GM19467 (cell line): ENCODE measurements around the gene JAZF1.

ENCODE experiments used
- ATAC-seq: cut with Tn5 transposase; IDR thresholded peaks from one replicate; pipeline ENCODE4 v1.9.1; 2021; ENCODE audit warnings: mild to moderate bottlenecking, moderate library complexity; ENCODE audit not compliant: unreplicated experiment

Gene JAZF1

DNA sequence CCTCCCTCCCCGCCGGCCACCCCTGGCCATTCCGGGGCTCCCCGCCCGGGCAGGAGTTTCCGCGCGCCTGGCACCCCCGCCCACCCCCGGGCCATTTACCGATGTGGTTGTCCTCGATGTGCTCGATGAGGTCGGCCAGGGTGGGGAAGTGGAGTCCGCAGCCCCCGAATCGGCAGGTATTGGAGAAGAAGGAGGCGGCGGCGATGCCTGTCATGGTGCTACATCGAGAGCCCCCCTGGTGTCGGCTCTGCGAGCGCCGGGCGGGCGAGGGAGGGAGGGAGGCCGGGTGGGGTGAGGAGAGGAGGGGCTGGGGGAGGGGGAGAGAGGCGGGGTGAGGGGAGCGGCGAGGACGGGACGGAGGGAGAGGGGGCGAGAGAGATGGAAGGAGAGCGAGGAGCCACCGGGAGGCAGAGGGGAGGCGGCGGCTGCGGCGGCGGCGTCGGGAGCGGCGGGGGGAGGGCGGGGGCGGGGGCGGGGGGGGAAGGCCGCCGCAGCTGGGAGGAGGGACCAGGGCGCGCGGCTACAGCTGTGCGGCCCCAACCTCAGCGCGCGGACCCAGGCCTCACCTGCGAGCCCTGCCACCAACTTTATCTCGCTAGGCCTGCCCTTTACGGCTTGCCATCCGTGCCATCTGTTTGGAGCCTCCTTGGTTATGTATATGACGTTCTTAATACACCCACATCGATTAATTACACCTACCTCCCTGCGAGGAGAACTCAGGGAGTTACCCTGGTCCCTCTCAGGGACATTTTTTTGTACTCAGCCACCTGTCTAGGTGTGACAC, at the start of gene JAZF1:
Gene JAZF1 (minus strand): TSS at position 432 of the 784 bp plus-strand sequence.
- no peak for ATAC-seq

DNA sequence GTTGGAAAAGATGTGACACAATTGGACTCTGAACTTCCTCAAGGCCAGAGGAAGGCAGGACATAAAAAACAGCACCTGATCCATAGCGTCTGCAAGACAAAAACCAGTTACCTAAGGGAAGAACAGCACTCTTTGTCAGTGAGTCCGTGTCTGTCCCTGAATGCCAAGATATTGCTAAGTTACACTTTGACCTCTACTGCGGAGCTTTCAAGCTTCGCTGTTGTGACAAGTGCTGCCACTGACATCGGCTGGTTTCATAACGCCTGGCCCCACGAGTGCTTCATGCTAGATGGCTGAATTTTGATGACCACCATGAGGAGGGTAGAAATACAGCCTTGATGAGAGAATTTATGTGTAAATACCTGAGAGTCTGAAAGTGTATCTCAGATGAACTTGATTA, 49.7 kb upstream of the JAZF1 start:
- ATAC-seq, result no peak

DNA sequence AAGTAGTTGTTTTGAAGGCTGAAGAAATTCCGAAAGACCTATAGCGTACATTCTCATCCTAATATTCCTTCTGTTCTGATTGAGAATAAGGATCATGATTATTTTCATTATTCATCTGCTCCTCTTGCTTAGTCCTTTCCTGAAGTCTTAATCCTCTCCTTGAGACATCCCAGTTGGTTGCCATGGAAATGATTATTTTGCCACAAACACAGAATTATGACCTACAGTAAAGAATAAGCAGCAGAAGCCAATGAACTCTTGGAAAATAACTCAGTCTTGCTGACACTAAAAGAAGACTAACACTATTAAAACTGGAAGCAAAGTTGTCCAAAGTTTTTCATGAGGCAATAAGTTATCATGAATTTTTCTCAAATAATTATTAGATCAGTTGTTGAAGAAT, 47.8 kb upstream of the JAZF1 start:
- no peak for ATAC-seq

DNA sequence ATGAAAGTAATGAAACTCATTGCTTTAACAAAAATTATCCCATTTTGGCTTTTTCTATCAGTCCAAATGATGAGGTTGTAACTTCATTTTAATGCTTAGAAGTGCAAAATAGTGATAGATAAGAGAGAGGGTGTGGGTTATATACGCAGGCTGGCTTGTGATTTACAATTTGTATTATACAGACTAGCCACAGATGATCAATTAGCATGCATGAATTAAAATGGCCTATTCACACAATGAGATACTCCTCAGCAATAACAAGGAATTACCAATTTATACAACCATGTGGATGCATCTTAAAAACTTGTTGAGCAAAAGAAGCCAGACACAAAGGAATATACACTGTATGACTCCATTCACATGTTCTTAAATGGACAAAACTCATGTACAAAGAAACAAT, 45.4 kb upstream of the JAZF1 start:
- ATAC-seq, result no peak

DNA sequence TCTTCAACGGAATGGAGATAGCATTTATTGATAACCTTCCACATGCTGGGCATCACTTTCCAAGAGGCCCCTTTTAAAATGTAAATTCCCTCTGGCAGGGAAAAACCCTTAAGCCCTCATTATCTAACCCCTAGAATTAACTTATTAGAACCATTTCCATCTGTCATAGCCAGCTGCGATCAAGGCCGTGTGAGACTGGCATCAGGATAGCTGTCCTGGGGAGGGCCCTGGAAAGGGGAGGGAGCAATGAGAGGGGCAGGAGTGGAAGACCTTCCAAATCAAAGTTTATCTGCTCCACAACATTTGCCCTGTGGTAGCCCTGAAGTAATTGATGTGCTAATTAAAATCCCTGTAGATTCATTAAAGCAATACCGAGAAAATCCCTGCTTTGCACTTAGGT, 45.0 kb upstream of the JAZF1 start:
- no peak for ATAC-seq

DNA sequence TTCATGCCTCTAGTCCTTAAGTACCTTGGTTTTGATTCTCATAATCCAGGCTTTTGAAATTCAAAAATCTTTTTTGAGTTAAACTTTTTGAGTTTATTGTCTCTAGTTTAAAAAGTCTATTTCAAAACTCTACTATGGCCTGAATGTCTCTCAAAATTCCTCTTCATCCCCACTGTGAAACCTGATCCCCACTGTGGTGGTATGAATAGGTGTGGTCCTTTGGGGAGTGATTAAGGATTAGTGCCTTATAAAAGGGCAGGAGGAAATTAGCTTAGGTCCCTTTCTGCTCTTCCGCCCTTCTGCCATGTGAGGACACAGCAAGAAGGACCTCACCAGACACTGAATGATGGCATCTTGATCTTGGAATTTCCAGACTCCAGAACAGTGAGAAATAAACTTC, 44.1 kb upstream of the JAZF1 start:
- no peak for ATAC-seq

DNA sequence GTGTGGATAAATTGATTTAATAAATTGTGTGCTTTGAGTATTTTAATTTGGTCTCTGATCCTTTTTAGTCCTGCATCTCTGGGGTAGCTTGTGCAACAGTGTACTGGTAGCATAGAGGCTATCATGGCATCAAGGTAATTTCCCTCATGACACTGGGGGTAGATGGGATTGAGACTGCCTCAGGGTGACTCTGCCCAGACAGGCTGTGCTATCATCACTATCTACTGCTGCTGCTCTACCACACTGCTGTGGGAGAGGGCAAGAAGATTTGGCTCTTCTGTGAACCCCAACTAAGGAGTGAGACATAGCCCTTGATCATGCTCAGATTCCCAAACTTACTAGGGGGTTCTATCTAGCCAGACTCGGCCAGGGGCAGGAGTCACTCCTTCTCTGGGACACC, 43.6 kb upstream of the JAZF1 start:
- no peak for ATAC-seq

DNA sequence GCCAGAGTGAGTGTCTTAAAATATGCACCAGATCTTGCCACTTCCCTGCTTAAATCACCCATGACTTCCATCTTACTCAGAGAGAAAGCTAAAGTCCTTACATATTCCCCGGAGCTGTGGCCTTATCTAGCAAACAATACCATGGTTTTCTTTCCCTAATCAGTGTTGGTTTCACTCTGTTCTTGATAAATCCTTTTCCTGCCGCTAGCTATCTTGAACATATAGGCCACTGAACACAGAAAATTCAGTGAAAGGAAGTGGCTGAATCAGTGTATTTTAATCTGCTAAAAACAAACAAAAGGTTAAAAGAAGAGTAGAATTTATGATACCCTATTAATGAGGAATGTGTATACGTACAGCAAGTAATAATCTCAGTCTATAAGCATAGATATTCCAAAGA, 42.0 kb upstream of the JAZF1 start:
- ATAC-seq, result no peak

DNA sequence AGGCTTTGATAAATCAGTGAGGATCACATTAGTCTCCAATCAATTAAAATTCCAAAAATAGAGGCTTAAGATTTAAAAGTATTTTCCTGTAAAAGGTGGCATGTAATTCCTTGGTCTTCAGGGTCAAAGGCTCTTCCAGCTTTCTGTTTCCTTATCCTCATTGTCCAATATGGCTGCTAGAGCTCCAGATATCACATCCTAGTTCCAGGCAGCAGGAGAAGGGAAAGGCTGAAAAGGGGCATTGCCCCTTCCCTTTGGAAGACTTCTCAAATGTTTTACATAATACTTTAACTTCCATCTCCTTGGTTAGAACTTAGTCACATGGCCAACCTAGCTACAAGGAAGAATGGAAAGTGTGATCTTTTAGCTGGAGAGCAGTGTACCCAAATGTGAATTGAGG, 39.2 kb upstream of the JAZF1 start:
- ATAC-seq, result no peak

DNA sequence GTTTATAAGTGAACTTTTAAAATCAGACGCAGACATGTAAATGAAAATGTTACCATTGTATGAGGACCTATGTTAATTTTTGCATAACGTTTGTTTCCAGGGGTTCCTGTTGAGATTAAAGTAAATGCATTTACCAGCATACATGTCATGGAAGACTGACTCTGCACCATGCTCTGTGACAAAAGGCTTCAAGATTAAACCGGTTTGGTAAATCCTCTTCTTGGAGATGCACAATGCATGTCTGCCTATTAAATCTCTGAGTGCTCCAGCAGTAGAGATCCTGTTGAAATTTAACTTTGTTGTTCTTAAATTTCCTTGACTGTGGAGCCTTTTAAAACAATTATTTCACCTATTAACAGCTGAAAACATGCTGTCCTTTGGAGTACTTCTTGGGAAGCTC, 36.5 kb upstream of the JAZF1 start:
- ATAC-seq, result no peak

DNA sequence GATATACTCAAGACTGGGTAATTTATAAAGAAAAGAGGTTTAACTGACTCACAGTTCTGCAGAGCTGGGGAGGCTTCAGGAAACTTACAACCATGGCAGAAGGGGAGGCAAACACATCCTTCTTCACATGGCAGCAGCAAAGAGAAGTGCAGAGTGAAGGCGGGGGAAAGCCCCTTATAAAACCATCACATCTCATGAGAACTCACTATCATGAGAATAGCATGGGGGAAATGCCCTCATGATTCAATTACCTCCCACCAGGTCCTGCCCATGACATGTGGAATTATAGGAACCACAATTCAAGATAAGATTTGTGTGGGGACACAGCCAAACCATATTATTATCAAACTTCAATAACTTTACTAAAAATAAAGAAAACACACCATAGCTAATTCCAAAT, 30.4 kb upstream of the JAZF1 start:
- no peak for ATAC-seq

DNA sequence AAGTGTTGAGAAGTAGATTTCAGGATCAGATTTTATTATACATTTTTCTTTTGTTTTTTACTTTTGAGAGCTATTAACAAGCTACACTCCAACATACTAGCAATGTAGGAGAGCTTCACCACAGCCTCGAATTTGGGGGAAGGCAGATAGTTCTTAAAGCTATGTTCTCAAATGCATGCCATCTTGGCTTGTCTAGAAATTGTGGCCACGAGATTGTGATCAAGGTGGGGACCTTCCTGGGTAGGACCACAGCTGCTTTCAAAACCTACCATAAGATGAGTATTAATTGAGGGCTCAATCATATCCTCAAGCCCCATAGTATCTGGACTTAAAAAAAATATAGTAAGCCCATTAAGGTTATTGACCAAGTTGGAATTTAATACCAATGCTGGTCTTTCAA, 27.9 kb upstream of the JAZF1 start:
- no peak for ATAC-seq

DNA sequence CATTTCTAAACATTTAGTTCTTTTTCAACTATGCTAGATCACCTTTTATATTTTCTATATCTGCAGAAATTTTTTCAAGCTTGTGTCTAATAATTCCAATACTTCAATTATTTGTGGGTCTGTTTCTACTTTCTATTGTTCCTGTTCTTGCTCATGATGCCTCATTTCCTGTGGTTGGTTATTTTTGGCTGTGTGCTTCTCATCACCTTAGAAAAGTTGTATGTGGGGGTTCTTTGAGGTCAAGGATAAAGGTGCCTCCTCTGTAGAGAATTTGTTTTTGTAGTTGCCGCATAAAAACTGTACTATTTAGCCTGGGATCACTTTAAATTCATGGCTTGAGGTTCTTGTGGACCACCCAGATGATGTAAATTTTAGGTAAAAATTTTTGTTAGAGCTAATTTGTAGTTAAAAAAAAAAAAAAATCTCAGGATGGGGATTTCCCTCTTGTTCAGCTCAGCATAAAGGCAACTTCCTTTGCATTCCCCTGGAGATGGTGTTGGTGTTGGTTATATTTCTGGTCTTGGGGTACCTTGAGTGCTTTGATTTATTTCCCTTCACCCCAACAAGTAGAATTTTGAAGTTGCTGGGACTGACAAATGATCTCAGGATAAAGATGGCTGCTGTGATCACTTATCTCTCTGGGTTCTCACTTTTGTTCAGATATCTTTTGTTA, 27.0 kb upstream of the JAZF1 start:
- no peak for ATAC-seq

DNA sequence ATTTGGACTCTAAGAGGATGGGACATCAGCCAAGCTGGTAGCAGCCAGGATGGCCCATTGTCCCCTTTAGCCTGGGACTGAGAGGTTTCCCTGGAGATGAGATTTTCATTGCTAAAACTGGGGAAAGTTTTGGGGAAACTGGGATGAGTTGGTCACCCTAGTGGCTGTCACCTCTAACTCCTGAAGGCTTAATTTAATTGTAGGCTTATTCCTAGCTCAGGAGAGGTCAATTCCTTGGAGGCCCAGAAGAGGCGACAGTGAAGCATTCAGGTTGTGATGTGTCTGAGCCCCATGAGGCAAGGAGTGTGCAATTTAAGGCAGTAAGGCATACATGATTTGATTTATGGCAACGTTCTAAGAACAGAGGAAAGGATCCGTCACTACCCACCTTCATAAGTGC, 24.9 kb upstream of the JAZF1 start:
- ATAC-seq, result no peak

DNA sequence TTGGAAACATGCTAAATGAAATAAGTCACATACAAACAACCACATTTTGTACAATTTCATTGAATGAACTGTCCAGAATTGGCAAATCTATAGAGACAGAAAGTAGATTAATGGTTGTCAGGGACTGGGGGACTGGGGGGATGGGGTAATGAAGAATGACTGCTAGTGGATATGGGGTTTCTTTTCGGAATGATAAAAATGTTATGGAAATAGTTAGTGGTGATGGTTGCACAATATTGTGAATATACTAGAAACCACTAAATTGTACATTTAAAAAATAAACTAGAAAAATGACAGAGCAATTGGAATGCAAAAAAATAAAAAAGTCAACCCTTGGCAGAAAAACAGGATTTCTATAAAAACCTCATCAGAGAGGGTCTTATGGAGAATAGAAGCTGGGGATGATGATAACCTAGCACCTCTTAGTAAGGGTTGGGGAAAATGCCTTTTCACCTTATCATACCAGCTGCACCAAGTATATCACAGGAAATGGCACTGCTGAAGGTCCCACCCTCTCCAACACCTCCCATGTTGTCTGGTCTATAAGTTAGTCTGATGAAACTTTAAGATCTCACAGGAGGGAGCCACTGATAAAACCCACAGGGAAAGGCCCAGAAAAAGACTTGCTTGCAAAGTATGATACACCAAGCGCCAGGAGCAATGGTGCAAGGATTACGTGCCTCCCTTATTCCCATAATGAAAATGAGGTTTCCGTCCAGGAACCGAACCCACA, 23.1 kb upstream of the JAZF1 start:
- no peak for ATAC-seq

DNA sequence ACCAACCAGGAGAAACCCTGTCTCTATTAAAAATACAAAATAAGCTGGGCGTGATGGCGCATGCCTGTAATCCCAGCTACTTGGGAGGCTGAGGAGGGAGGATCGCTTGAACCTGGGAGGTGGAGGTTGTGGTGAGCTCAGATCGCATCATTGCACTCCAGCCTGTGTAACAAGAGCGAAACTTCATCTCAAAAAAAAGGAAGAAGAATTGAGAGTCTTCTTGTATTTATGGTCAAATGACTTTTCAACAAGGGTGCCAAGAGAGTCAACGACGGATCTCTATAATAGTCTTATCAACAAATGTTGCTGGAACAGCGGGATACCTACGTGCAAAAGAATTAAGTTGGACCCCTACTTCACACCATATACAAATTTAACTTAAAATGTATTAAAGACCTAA, 21.6 kb upstream of the JAZF1 start:
- ATAC-seq, result no peak

DNA sequence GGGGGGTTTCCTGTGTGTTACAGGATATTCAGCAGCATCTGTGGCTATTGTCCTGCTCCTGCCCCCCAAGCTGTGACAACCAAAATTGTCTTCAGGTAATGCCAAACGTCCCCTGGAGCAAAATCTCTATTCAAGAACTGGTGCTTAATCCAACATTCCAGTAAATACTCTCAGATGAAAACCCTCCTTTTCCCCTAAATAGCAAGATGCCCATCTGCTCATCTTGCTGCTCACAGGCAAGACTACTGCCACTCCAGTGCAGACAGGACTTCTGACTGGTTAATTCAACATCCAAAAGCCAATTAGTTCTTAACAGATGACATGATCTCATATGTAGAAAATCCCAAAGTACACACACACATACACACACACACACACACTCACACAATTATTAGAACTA, 20.5 kb upstream of the JAZF1 start:
- ATAC-seq, result no peak

DNA sequence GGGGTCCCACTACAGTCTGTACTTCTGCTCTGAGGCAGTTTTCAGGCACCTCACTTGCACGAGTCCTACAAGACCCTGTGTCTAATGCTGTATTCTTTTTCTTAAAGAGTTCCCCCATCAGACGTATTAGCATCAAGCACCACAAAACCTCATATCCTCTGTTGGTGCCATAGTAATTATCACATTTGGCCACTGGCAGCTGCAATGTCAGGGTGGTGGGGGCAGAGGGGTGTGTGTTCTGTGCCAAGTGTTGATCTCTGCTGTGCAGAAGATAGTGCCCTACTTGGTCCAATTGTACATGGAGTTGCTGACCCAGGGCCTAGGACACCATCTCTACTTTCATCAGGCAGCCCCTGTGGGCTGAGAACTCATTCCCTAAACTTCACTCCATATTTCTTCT, 20.0 kb upstream of the JAZF1 start:
- ATAC-seq, result no peak

DNA sequence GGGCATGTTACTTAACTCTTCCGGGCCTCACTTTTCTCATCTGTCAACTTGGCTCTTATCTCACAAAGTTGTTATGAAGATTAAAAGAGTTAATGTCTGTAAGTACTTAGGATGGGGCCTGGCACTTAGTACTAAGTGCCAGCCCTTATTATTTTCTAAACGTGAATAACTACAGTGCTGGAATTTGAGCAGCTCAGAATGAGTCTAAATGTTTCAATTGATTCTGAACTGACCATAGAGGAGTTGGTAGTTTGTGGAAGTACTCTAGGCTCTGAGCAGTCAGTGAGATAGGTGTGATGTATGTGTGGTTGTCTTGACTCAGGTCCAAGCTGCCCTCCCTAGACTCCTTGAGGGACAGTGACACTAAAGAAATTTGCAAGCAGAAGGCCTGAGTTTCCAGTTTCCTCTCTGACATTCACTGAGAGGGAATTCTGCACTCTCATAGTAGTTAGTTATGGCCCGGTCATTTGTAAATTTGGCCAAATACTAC, 18.5 kb upstream of the JAZF1 start:
- ATAC-seq, result no peak

DNA sequence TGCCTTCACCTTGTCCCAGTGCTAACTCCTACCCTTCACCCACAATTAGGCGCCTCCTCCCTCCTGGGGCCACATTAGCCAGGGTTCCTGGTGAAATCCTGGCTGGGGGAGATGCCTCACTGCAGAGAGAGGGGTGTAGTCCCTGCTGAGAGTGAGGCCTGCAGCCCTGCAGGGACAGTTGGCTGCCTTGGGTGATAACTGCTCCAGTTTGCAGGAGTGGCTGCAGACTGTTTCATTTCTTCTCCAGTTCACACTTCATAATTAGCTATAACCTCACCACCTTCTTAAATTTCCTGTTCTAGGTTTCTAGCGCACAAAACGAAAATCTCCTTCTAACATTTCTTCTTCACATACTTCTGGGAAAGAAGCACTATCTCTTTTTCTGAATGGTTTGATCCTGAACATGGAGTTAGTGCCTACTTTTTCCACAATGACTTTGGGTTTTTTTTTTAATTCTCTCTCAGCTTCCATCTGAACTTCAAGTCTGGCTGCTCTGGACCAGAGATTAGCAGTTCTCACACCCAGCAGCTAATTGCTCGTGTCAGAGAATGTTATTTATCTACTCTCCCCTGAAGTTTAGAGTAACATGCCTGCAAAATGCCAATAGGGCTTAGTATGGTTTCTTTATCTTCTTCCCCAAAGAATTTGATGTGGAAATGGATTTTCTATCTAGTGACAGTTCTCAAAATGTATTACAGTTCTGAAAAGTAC, 15.5 kb upstream of the JAZF1 start:
- no peak for ATAC-seq
